H54 (cell line): ENCODE measurements around the gene TUBB2B.
"Not testable (repeated sequence)": the region's sequence is repeated elsewhere in the genome, so short reads cannot be mapped to it uniquely, and the experiment has no call there.

Experiments used
- DNase-seq: peaks from one replicate; pipeline ENCODE4 v3.0.0; 2011; ENCODE audit warnings: low spot score, mixed read lengths; ENCODE audit not compliant: insufficient read length
- FAIRE-seq: peaks from 3 replicates; lab custom pipeline; 2011; peaks lifted over from hg19 to GRCh38; lab: Jason Lieb, UNC
- POLR2A ChIP-seq: IDR thresholded peaks from 2 replicates; pipeline ENCODE4 v1.6.1; 2011; ENCODE audit warnings: low read depth, mild to moderate bottlenecking, low read length

Gene TUBB2B

GRCh38 chr6:3250231-3250675, 22.8 kb upstream of the TUBB2B start:
- TF ChIP-seq POLR2A = no peak
- no peak for FAIRE-seq
- no peak for DNase-seq

DNA sequence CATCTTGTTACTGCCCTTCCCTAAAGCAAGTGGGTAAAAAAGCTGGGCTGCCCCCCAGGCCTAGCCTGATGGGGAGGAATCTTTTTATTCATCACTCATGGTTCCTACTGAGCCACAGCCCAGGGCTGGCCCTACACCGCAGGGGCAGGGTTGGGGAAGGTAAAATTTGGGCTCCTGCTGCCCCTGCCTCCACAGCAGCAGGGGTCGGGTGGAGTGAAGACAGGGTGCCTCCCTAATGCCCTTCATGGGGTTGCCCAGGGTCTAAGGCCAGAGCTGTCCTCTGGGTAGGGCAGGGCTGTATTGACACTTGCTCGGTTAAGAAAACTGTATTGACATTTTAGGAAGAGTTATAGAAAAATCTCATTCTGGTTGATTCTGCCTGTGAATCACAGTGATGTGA, 22.4 kb upstream of the TUBB2B start:
- DNase-seq (no peak), FAIRE-seq (no peak)
- no peak for TF ChIP-seq POLR2A

GRCh38 chr6:3247255-3248146, 20.0 kb upstream of the TUBB2B start:
- DNase-seq (peak; percentile 78), FAIRE-seq (no peak)
- TF ChIP-seq POLR2A = 0 out of 2 replicates have a peak, but pooled peaks have one; percentile 16

GRCh38 chr6:3245216-3245615, 17.8 kb upstream of the TUBB2B start:
- TF ChIP-seq POLR2A = no peak
- FAIRE-seq (no peak), DNase-seq (no peak)

GRCh38 chr6:3244832-3245161, 17.3 kb upstream of the TUBB2B start:
- FAIRE-seq, DNase-seq: not testable (repeated sequence)

DNA sequence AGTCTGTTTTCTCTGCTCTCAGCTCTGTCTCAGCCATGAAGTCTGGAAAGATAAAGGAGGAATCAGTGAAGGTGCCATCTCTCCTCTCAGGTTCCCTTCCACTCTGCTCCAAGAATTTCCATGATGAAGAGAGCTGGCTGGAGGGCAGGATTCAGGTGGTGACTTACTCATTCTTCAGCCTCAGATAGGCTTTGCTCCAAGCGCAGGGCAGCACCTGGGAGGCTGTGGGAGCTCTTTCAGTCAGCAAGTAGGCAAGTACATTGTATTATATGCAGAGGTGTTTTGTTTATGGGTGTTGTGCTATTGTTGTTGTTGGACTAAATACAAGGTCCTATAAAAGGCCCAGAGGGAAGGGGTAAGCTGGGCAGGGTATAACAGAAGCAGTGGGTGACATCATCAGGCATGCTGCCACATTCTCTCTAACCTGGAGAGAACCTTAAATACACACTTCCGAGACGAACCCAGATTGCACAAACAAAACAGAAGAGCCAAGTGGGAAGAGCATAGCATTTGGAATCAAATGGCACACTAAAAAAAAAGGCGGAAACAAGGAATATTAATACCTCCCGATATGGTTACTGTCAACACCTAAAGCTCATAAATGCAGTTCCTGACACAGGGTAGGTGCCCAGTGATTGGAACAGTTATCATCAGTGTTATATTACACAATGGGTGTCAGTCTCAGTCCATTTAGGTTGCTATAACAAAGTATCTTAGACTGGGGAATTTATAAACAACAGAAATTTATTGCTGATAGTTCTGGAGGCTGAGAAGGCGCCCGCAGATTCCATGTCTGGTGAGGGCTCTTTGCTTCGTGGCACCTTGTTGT, 16.8 kb upstream of the TUBB2B start:
- DNase-seq (no peak), FAIRE-seq (no peak)
- no peak for TF ChIP-seq POLR2A

DNA sequence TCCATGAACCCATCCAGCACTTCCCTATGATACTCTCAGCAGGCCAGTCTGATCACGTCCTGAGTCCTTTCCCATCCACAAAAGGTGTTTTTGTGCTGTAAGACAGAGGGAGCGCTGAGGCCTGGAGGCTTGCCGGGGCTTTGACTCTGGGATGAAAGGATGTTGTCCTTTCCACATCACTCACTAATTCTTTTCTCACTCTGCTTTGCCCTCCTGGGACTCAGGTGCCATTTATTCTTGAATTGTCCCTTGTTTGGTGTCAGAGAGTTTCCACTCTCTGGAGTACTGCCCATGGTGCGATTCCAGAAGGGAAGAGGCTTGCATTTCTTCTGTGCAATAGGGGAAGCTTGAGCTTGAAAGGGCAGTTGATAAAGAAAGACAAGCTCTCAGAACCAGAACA, 15.3 kb upstream of the TUBB2B start:
- DNase-seq (no peak), FAIRE-seq (no peak)
- TF ChIP-seq POLR2A = no peak

DNA sequence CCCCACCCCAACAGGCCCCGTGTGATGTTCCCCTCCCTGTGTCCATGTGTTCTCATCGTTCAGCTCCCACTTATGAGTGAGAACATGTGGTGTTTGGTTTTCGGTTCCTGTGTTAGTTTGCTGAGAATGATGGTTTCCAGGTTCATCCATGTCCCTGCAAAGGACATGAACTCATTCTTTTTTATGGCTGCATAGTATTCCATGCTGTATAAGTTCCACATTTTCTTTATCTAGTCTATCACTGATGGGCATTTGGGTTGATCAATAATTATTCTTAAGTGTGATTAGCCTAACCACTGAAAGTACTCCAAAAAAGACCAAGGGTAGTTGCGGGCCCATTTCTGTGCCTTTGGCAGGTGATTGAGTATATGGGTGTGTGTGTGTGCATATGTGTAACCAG, 14.3 kb upstream of the TUBB2B start:
- not testable (repeated sequence) for FAIRE-seq, DNase-seq

DNA sequence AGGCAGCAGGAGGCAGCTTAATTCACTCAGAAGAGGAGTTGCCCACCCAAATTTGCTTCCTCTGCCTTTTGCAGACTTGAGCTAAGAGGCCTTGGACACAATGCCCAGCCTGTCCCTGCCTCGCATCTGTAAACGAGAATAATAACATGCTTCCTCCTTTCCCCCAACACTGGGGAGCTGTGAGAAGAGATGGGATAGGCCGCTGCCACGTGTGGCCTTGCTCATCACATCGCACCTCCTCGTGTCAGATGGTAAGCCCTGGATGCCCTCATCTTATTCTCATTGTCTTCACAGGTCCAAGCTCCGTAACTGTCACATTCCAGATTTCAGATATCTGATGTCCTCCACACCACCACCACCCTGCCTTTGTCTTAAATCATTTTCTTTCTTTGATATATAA, 13.1 kb upstream of the TUBB2B start:
- FAIRE-seq (no peak), DNase-seq (no peak)
- TF ChIP-seq POLR2A = no peak

DNA sequence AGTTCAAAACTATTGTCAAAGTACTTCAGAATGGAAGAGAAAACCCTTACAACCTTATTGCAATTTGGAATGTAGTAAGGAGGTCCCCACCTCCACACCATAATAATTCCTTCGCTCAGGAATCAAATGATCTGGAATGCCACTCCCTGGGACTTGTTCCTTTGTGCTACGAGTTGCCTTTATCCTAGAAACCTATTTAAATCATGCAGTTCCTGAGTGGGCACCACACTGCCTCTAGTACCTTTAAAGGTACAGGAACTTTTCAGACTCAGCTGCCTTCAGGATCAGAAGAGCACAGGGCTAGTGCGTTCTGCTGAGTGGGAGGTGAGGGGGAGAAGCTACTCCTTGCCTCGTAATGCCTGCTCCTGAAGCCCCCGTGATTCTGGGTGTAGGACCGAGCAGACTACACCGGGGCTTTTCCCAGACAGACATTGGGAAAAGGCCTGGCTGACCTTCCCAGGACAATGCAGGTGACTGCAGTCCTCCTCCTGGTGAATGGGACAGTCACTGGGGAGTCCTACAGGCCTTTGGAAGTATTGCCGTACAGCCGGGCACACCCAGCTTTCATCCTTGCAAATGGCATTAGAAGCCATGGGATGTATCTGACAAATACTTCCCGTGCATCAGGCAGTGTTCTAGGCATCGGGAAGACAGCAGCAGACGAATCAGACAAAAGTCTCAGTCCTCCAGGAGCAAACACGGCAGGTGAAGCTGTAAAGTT, 11.8 kb upstream of the TUBB2B start:
- DNase-seq (no peak), FAIRE-seq (no peak)
- no peak for TF ChIP-seq POLR2A

DNA sequence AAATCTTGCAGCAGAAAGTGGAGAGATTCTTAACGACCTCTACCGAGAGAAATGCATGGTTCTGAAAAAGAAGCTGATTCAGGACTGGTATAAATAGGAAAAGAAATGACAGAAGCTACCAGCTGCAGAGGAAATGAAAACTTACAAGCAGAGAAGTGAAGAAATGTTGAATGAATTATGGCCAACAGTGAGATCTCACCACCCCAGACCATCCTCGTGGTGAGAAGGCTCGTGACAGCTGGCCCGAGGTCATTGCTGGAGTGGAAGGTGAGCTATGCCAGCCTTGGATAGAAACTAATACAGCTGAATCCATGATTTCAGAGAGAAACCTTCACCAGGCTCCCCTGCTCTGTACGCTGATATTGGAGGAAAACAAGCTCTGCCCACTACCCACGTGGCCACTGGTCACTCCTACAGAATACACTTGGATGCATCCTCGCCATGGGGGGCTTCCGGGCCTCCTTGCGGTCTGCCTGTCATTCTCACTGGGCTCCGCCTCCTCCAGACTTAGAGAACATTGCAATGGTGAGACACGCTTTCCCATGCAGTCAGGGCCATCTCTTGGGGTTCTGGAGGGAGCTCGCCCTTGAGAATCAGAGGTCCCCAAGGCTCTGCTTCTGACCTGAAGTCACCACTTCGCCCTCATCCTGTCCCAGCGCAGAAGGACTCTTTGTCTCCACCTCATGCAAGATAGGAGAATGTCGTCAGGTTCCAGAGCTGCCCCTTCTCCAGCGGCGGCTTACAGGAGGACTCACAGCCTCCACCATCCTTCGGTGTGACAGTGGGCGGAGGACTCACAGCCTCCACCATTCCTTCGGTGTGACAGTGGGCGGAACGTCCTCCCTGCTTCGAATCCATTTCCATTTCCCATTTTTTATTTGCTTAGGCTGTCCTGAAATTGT, 10.6 kb upstream of the TUBB2B start:
- TF ChIP-seq POLR2A = no peak
- no peak for FAIRE-seq
- no peak for DNase-seq

GRCh38 chr6:3236005-3236404, 8.6 kb upstream of the TUBB2B start:
- DNase-seq = no peak
- TF ChIP-seq POLR2A = no peak
- FAIRE-seq = no peak

- DNase-seq (no peak), FAIRE-seq (no peak)
- TF ChIP-seq POLR2A = no peak
Observed at GRCh38 chr6:3235486-3235885, 8.0 kb upstream of the TUBB2B start.
